Thoracic aorta (tissue), 2 donors: ENCODE measurements around the gene IL5. TPM values are rescaled to one million over a fixed set of nuclear protein-coding genes. Genes with fewer than 3 reads are reported as not detected.
"Not testable (repeated sequence)": the region's sequence is repeated elsewhere in the genome, so short reads cannot be mapped to it uniquely, and the experiment has no call there.

Experiments
- ATAC-seq: fragments of 150-250 bp; one replicate; pipeline ENCODE4 v1.8.0; 2017; ENCODE audit warnings: low read depth; ENCODE audit not compliant: insufficient number of reproducible peaks, low FRiP score
- DNase-seq: peaks from one replicate; pipeline ENCODE4 v3.0.0-alpha.2; 2020; ENCODE audit warnings: low spot score
- H3K27ac ChIP-seq, 2 donors: fragments of 200-600 bp; sonication (generic); 1 replicate in 1 of 2; 2 replicates in 1 of 2; pipeline ENCODE4 v1.5.1; 2016; ENCODE audit warnings: mild to moderate bottlenecking in 2 of 2, moderate library complexity in 2 of 2
- H3K27me3 ChIP-seq: fragments of 200-600 bp; sonication (generic); replicated peaks from 2 replicates; pipeline ENCODE4 v1.6.0; 2016; ENCODE audit warnings: mild to moderate bottlenecking; ENCODE audit not compliant: insufficient read depth
- H3K36me3 ChIP-seq: fragments of 200-600 bp; sonication (generic); one replicate; pipeline ENCODE4 v1.5.1; 2016
- H3K4me1 ChIP-seq, 2 donors: fragments of 200-600 bp; sonication (generic); 1 replicate in 1 of 2; 2 replicates in 1 of 2; pipeline versions ENCODE4 v1.5.1 to v1.6.0; 2016; ENCODE audit warnings: low read depth in 2 of 2, mild to moderate bottlenecking in 1 of 2; ENCODE audit not compliant: control insufficient read depth in 1 of 2
- H3K4me3 ChIP-seq: fragments of 200-600 bp; sonication (generic); 2 replicates; pipeline ENCODE4 v1.5.1; 2016; ENCODE audit warnings: mild to moderate bottlenecking
- H3K9me3 ChIP-seq: fragments of 200-600 bp; sonication (generic); 2 replicates; pipeline ENCODE4 v1.5.1; 2016
- CTCF ChIP-seq: fragments of 200-600 bp; sonication (generic); IDR thresholded peaks from one replicate; pipeline ENCODE4 v1.5.1; 2019; ENCODE audit warnings: antibody characterized with exemption
- total RNA-seq, 2 donors: library from RNA; depleted of rRNA; stranded (reverse); fragments of >200 nt; gene quantifications; one replicate each; pipeline versions ENCODE4 v1.1.0 to v1.2.3, GENCODE V29; 2016

The IL5 gene
- total RNA-seq, result not detected

DNA sequence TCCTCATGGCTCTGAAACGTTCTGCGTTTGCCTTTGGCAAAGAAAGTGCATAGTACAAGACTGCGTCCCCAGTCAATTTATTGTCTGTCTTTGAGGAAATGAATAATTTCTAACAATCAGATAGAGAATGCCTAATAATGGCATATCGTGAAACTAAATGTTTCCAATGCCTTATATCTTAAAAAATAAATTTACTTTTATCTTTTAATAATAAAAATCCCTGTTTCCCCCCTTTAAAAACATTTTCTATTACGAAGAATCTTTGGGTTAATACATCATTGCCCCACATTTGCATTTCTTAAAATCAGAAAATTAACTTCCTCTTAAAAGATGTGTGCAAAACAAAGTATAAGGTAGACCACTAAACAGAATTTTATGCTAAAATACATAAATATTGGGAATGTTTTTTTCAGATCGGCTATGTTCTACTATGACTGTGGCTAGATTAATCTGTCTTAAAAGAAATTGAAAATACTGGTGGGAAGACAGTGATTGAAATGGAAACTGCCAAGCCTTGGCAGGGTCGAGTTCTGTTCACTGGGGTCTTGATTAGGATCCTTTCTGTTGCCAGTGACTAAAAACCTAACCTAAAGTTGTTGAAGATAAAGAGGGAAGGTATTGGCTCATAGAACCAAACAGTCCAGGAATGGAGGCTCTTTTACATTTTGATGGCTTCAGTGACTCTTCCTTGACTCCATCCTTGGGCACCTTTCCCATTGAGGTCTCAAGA lies at the start of gene IL5:
IL5 (minus strand) TSS at position 51 of the 730 bp plus-strand sequence; CDS start at position 7, 44 bp downstream.
- no peak within 1 kb of the TSS for H3K4me3 ChIP-seq
- ATAC-seq, result no peak

GRCh38 chr5:132592521-132592920 lies 49.2 kb upstream of the IL5 start:
- no peak for TF ChIP-seq CTCF
- peaks cover 41% of the 10 kb centered on the region for H3K36me3 ChIP-seq
- H3K4me1 ChIP-seq, result no peaks in the 10 kb centered on the region
- DNase-seq (no peak), ATAC-seq (no peak)
- no peak overlapping the region for H3K27ac ChIP-seq
- H3K27me3 ChIP-seq, result no peaks in the 10 kb centered on the region
- H3K4me3 ChIP-seq, result no peak overlapping the region
- H3K9me3 ChIP-seq, result no peaks in the 10 kb centered on the region

More for the DNA sequence above, at the start of gene IL5:
- no peaks in the 10 kb centered on the region for H3K36me3 ChIP-seq
- no peaks in the 10 kb centered on the region for H3K4me1 ChIP-seq
- H3K27me3 ChIP-seq, result no peaks in the 10 kb centered on the region
- H3K27ac ChIP-seq, result no peak within 1 kb of the TSS
- H3K9me3 ChIP-seq, result no peaks in the 10 kb centered on the region
- TF ChIP-seq CTCF, result no peak
- no peak for DNase-seq

DNA sequence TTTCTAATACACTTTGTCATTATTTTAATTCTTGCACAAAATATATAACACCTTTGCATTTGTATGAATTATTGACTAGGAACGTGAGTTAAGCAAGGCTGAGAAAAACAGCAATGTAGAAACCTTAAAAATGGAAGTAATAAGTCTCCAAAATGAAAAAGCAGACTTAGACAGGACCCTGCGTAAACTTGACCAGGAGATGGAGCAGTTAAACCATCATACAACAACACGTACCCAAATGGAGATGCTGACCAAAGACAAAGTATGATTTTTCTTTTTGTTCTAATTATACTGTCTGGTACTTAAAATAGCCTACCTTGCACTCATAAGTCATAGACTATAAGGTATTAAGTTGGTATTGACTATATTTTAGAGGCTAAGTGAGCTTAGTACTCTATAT lies 47.8 kb upstream of the IL5 start:
- no peak for ATAC-seq
- Histone ChIP-seq H3K4me3 (no peak overlapping the region), H3K27ac (no peak overlapping the region), H3K27me3 (no peaks in the 10 kb centered on the region), H3K36me3 (peaks cover 31% of the 10 kb centered on the region), H3K9me3 (no peaks in the 10 kb centered on the region), H3K4me1 (no peaks in the 10 kb centered on the region)
- DNase-seq, result no peak
- no peak for TF ChIP-seq CTCF

- ATAC-seq (no peak), DNase-seq (no peak)
- H3K27ac ChIP-seq, result no peak overlapping the region
- H3K9me3 ChIP-seq, result no peaks in the 10 kb centered on the region
- no peak overlapping the region for H3K4me3 ChIP-seq
- no peak for TF ChIP-seq CTCF
- H3K36me3 ChIP-seq, result peaks cover 17% of the 10 kb centered on the region
- no peaks in the 10 kb centered on the region for H3K27me3 ChIP-seq
- no peaks in the 10 kb centered on the region for H3K4me1 ChIP-seq
Observed at GRCh38 chr5:132589467-132589866, 46.1 kb upstream of the IL5 start.

DNA sequence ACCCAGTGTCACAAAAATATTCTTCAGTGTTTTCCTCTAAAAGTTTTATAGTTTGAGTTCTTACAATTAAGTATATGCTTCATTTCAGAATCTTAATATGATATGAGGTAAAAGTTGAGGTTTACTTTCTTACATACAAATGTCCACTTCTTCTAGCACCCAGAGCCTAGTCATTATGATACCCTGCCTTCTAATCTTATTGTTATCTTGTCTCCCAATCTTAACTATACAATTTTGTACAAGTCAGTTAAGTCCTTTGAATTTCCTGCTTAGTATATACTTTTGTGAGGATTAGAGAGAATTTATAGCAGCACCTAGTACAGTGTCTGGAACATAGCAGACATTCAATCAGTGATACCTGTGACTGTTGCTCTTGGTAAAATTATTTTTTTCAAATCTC lies 42.7 kb upstream of the IL5 start:
- no peaks in the 10 kb centered on the region for H3K27me3 ChIP-seq
- no peak overlapping the region for H3K27ac ChIP-seq
- ATAC-seq (no peak), DNase-seq (no peak)
- no peaks in the 10 kb centered on the region for H3K9me3 ChIP-seq
- H3K4me1 ChIP-seq, result no peaks in the 10 kb centered on the region
- H3K4me3 ChIP-seq, result no peak overlapping the region
- peaks cover 7% of the 10 kb centered on the region for H3K36me3 ChIP-seq
- TF ChIP-seq CTCF, result no peak

- H3K4me3 ChIP-seq, H3K27ac ChIP-seq, DNase-seq, H3K27me3 ChIP-seq, H3K4me1 ChIP-seq, H3K36me3 ChIP-seq, H3K9me3 ChIP-seq, ATAC-seq: not testable (repeated sequence)
Observed at GRCh38 chr5:132584560-132584959, 41.2 kb upstream of the IL5 start.
